GM12878 (cell line): Measurements from ENCODE around the gene PRELID2. TPM values are rescaled to one million over a fixed set of nuclear protein-coding genes. Genes with fewer than 3 reads are reported as not detected.

Experiments used
- ATAC-seq: fragments of 200-7000 bp; cut with Tn5 transposase; 3 replicates; pipeline ENCODE4 v1.9.1; 2020; ENCODE audit warnings: mild to moderate bottlenecking, moderate library complexity
- BruUV-seq: library from RNA; stranded (reverse); fragments of 400-500 nt; replicated peaks from 2 replicates; lab custom pipeline; 2021; lab: Mats Ljungman, UMichigan
- CTCF ChIA-PET: fragments of 300-600 bp; sonication (Branson Sonifier 250); formaldehyde crosslinking; extraction: SDS; loops from one replicate; lab custom pipeline; 2021; ENCODE audit warnings: inconsistent platforms; lab: Yijun Ruan, JAX
- POLR2A ChIA-PET: fragments of 350-600 bp; formaldehyde crosslinking; extraction: SDS; loops from one replicate; lab custom pipeline; 2021; ENCODE audit warnings: inconsistent platforms; lab: Charles Lee
- RAD21 ChIA-PET: fragments of 300-600 bp; sonication (Branson Sonifier 250); formaldehyde crosslinking; loops from one replicate; lab custom pipeline; 2023; ENCODE audit warnings: antibody characterized with exemption; ENCODE audit not compliant: unreplicated experiment; lab: Charles Lee
- SMC1A ChIA-PET: fragments of 300-600 bp; sonication (Branson Sonifier 250); formaldehyde crosslinking; loops from one replicate; lab custom pipeline; 2023; ENCODE audit not compliant: unreplicated experiment, uncharacterized antibody; lab: Charles Lee
- DNase-seq: peaks from one replicate; pipeline ENCODE4 v3.0.0-alpha.2; 2011; ENCODE audit warnings: low read depth, low spot score
- FAIRE-seq: peaks from 3 replicates; lab custom pipeline; 2011; peaks lifted over from hg19 to GRCh38; lab: Jason Lieb, UNC
- H2AFZ ChIP-seq: 2 replicates; pipeline ENCODE4 v1.6.0; 2011; ENCODE audit warnings: low read depth, low read length, control low read depth; ENCODE audit not compliant: control insufficient read depth
- H3K27ac ChIP-seq: 2 replicates; pipeline ENCODE4 v1.5.1; 2011; ENCODE audit warnings: control low read depth; ENCODE audit not compliant: control insufficient read depth, insufficient read depth
- H3K27me3 ChIP-seq, 2 experiments: replicated peaks in 1 of 2; 2 replicates each; pipeline versions ENCODE4 v1.6.0 to v1.6.1; 2011; ENCODE audit warnings: low read length in 1 of 2; ENCODE audit not compliant: control insufficient read depth in 2 of 2, insufficient read depth in 2 of 2
- H3K36me3 ChIP-seq, 2 experiments: 2 replicates each; pipeline ENCODE4 v1.5.1; 2011; ENCODE audit warnings: low read length in 1 of 2; ENCODE audit not compliant: control insufficient read depth in 2 of 2, insufficient read depth in 2 of 2
- H3K4me1 ChIP-seq: 2 replicates; pipeline ENCODE4 v1.6.1; 2011; ENCODE audit warnings: mild to moderate bottlenecking, low read length, moderate library complexity, mixed read lengths; ENCODE audit not compliant: control insufficient read depth, insufficient read depth
- H3K4me2 ChIP-seq: 2 replicates; pipeline ENCODE4 v1.6.0; 2011; ENCODE audit warnings: control low read depth; ENCODE audit not compliant: control insufficient read depth, insufficient read depth
- H3K4me3 ChIP-seq: fragments of 200-600 bp; sonication (generic); 2 replicates; pipeline ENCODE4 v1.5.1; 2016
- H3K79me2 ChIP-seq: 2 replicates; pipeline ENCODE4 v1.6.0; 2011; ENCODE audit warnings: low read length; ENCODE audit not compliant: control insufficient read depth, insufficient read depth
- H3K9ac ChIP-seq: 2 replicates; pipeline ENCODE4 v1.8.0; 2011; ENCODE audit warnings: low read length, control low read depth, mixed read lengths; ENCODE audit not compliant: control insufficient read depth, insufficient read depth
- H3K9me3 ChIP-seq: replicated peaks from 3 replicates; pipeline ENCODE4 v1.5.1; 2011; ENCODE audit warnings: mild to moderate bottlenecking, low read length; ENCODE audit not compliant: control insufficient read depth, insufficient read depth
- H4K20me1 ChIP-seq: 2 replicates; pipeline ENCODE4 v1.6.0; 2011; ENCODE audit not compliant: control insufficient read depth, insufficient read depth
- CEBPB ChIP-seq, 2 experiments: fragments of 150-350 bp in 1 of 2; IDR thresholded peaks; 2 replicates each; pipeline ENCODE4 v1.6.1; 2012 to 2014; ENCODE audit warnings: low read depth in 2 of 2, low read length in 2 of 2, borderline replicate concordance in 1 of 2, inconsistent platforms in 1 of 2
- FOXK2 ChIP-seq: fragments of 450-650 bp; IDR thresholded peaks from 2 replicates; pipeline ENCODE4 v1.6.1; 2017; ENCODE audit warnings: mild to moderate bottlenecking, moderate library complexity
- HDAC6 ChIP-seq: fragments of 200-600 bp; sonication (generic); IDR thresholded peaks from one replicate; pipeline ENCODE4 v1.8.0; 2017; ENCODE audit warnings: antibody characterized with exemption; ENCODE audit not compliant: unreplicated experiment
- IKZF1 ChIP-seq: fragments of 450-650 bp; conservative IDR thresholded peaks from 2 replicates; pipeline ENCODE4 v1.6.1; 2017; ENCODE audit warnings: antibody characterized with exemption, mild to moderate bottlenecking
- KDM1A ChIP-seq: fragments of 200-600 bp; sonication (generic); IDR thresholded peaks from 2 replicates; pipeline ENCODE4 v1.6.1; 2016; ENCODE audit warnings: borderline replicate concordance
- MEF2B ChIP-seq: fragments of 450-650 bp; IDR thresholded peaks from 2 replicates; pipeline ENCODE4 v1.6.1; 2018; ENCODE audit warnings: mild to moderate bottlenecking, moderate library complexity; ENCODE audit not compliant: partially characterized antibody, poor library complexity, severe bottlenecking
- NFYB ChIP-seq: IDR thresholded peaks from 2 replicates; pipeline ENCODE4 v1.6.1; 2011; ENCODE audit warnings: low read depth, mild to moderate bottlenecking, low read length, improper control_type of control experiment, moderate library complexity; ENCODE audit not compliant: insufficient read depth
- RELA ChIP-seq: fragments of 450-650 bp; IDR thresholded peaks from 2 replicates; pipeline ENCODE4 v1.8.0; 2014; ENCODE audit warnings: borderline replicate concordance; ENCODE audit not compliant: partially characterized antibody
- TARDBP ChIP-seq: IDR thresholded peaks from 2 replicates; pipeline ENCODE4 v1.6.1; 2016; ENCODE audit warnings: borderline replicate concordance
- ZSCAN29 ChIP-seq: fragments of 450-650 bp; IDR thresholded peaks from 2 replicates; pipeline ENCODE4 v1.6.1; 2017; ENCODE audit warnings: mild to moderate bottlenecking, moderate library complexity
- WGBS: methylation state at CpG from one replicate; pipeline ENCODE4 v1.1.6; 2016; ENCODE audit warnings: low lambda C conversion rate; ENCODE audit not compliant: insufficient replicate concordance, insufficient coverage; ENCODE audit errors: missing lambda C conversion rate; 5-methylcytosine and 5-hydroxymethylcytosine counted together
- in situ Hi-C: fragments of 300-500 bp; cut with MboI; formaldehyde crosslinking; loops from 9 replicates; pipeline ENCODE4 v1.14.3; 2018; ENCODE audit warnings: mixed read lengths
- intact Hi-C: fragments of 100-400 bp; cut with micrococcal nuclease; formaldehyde crosslinking; loops from one replicate; pipeline ENCODE4 v1.14.2; 2022; ENCODE audit not compliant: unreplicated experiment
- polyA plus RNA-seq, 11 experiments: library from polyadenylated mRNA; depleted of rRNA in 4 of 11; unstranded in 6 of 11; stranded (reverse) in 5 of 11; fragments of >200 nt; fragmentation: Nextera tagmentation in 4 of 11; fragmentation: Illumina TruSeq in 1 of 11; extraction: Ambion mirVana in 4 of 11; extraction: Trizol in 1 of 11; gene quantifications; 1 replicate in 1 of 11; 2 replicates in 10 of 11; pipeline versions ENCODE4 v1.2.1 to v1.2.3, GENCODE V29; 2011 to 2016; ENCODE audit warnings: inconsistent platforms in 2 of 11, missing spikeins in 2 of 11, low read depth in 1 of 11
- total RNA-seq, 4 experiments: library from RNA; depleted of rRNA in 3 of 4; stranded (reverse); fragments of >200 nt in 3 of 4; fragmentation: Illumina TruSeq in 1 of 4; extraction: Trizol in 1 of 4; gene quantifications; 2 replicates each; pipeline versions ENCODE4 v1.2.1 to v1.2.3, GENCODE V29; 2013 to 2021
- TF ChIP-seq, protein P1 (sequence below): fragments of 450-650 bp; IDR thresholded peaks from 2 replicates; pipeline ENCODE4 v1.6.1; 2017; ENCODE audit warnings: mild to moderate bottlenecking, moderate library complexity
- TF ChIP-seq, protein P2 (sequence below): IDR thresholded peaks from 2 replicates; pipeline ENCODE4 v1.6.1; 2012; ENCODE audit warnings: low read depth, low read length, improper control_type of control experiment

Gene PRELID2
- total and polyA plus RNA-seq, 10 of the 15 experiments (the other 5 are each of a cell fraction or from before 2014, with no cell fraction given) = 0.07 to 0.31 (median 0.13) TPM; not detected in 5

DNA sequence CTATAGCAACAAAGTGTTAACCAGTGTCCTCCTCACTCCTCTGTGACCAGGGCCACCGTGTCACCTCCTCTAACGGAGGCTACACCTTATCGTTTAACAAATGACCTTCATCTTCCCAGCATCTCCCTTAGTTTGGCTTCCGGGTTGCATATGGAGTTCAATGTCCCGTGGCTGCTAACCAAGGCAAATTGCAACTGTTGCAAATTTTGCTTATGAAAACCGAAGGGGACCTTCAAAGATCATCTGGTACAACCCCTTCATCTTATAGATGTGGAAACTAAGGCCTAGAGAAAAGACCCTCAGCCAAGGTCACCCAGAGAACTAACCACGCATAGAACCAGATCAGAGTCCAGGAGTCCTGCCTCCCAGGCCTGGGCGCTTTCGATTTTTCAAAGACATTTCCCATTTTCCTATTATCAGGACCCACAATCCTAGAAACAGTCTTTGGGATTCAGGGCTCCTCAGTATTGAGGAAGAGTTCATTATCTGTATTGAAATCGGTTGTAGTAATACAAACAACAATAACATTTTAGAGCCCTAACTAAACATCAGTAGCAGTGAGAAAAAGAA lies 1.4 kb downstream of the PRELID2 start (continued):
- no peak for TF ChIP-seq IKZF1
- no peak for TF ChIP-seq NFYB

DNA sequence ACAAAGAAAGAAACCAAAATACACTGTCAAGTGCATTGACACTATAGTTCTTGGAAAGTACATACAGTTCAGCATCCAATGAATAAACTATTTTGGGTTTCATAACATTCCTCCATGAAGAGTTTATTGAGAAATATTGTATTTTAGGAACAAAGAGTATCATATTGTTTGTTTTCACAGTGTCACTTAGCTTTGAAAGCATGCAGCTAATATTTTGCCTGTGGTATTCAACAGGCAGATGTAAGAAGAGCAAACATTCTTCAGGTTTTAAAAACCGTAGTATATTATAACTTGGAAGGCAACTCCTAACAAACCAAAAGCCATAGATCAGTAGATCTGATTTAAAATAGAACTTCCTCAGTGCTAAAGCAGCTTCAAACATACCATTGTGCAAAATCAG lies 4.5 kb downstream of the PRELID2 start:
- Histone ChIP-seq H3K9me3 (no peaks in the 10 kb centered on the region), H3K4me1 (no peaks in the 10 kb centered on the region), H3K79me2 (no peaks in the 10 kb centered on the region), H4K20me1 (no peaks in the 10 kb centered on the region), H3K4me2 (no peak overlapping the region), H3K27ac (no peak overlapping the region), H3K36me3 (no peaks in the 10 kb centered on the region), H2AFZ (no peak overlapping the region), H3K9ac (no peak overlapping the region), H3K4me3 (no peak overlapping the region), H3K27me3 (no peaks in the 10 kb centered on the region; a peak in 2 of 4 replicates)
- no TSS peak for BruUV-seq
- CTCF ChIA-PET = interaction anchor here (0.7 to 1.0 kb wide), 2 partner anchors 14 to 300 kb away, joined by 3 read pairs; no protein-coding TSS in a partner anchor
- ATAC-seq (no peak), DNase-seq (no peak), FAIRE-seq (no peak)
- TF ChIP-seq KDM1A = no peak
- no peak for TF ChIP-seq HDAC6
- TF ChIP-seq, protein P1, sequence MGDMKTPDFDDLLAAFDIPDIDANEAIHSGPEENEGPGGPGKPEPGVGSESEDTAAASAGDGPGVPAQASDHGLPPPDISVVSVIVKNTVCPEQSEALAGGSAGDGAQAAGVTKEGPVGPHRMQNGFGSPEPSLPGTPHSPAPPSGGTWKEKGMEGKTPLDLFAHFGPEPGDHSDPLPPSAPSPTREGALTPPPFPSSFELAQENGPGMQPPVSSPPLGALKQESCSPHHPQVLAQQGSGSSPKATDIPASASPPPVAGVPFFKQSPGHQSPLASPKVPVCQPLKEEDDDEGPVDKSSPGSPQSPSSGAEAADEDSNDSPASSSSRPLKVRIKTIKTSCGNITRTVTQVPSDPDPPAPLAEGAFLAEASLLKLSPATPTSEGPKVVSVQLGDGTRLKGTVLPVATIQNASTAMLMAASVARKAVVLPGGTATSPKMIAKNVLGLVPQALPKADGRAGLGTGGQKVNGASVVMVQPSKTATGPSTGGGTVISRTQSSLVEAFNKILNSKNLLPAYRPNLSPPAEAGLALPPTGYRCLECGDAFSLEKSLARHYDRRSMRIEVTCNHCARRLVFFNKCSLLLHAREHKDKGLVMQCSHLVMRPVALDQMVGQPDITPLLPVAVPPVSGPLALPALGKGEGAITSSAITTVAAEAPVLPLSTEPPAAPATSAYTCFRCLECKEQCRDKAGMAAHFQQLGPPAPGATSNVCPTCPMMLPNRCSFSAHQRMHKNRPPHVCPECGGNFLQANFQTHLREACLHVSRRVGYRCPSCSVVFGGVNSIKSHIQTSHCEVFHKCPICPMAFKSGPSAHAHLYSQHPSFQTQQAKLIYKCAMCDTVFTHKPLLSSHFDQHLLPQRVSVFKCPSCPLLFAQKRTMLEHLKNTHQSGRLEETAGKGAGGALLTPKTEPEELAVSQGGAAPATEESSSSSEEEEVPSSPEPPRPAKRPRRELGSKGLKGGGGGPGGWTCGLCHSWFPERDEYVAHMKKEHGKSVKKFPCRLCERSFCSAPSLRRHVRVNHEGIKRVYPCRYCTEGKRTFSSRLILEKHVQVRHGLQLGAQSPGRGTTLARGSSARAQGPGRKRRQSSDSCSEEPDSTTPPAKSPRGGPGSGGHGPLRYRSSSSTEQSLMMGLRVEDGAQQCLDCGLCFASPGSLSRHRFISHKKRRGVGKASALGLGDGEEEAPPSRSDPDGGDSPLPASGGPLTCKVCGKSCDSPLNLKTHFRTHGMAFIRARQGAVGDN = no peak
- TF ChIP-seq TARDBP = no peak
- TF ChIP-seq NFYB = no peak
- TF ChIP-seq FOXK2 = no peak
- TF ChIP-seq MEF2B = no peak
- TF ChIP-seq, protein P2, sequence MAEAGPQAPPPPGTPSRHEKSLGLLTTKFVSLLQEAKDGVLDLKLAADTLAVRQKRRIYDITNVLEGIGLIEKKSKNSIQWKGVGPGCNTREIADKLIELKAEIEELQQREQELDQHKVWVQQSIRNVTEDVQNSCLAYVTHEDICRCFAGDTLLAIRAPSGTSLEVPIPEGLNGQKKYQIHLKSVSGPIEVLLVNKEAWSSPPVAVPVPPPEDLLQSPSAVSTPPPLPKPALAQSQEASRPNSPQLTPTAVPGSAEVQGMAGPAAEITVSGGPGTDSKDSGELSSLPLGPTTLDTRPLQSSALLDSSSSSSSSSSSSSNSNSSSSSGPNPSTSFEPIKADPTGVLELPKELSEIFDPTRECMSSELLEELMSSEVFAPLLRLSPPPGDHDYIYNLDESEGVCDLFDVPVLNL = no peak
- no peak for TF ChIP-seq CEBPB (IDR thresholded peaks at IDR 0.05; ENCODE audit: borderline replicate concordance in 1 of 2, low read depth in 2 of 2, low read length in 2 of 2)
- no peak for TF ChIP-seq RELA
- TF ChIP-seq ZSCAN29 = no peak
- in situ Hi-C loops = no loop called here
- SMC1A ChIA-PET = interaction anchor here (1.7 kb wide), 1 partner anchor 149 kb away, joined by 3 read pairs; no protein-coding TSS in a partner anchor
- POLR2A ChIA-PET = no interaction called here
- intact Hi-C loops = no loop called here
- 82% methylated on average over 1 of the region's 1 CpG for WGBS
- RAD21 ChIA-PET = interaction anchor here (1.0 kb wide), 1 partner anchor 149 kb away, joined by 3 read pairs; no protein-coding TSS in a partner anchor
